Lower leg skin (tissue), 4 donors: ENCODE measurements around the gene NCKAP5. TPM values are rescaled to one million over a fixed set of nuclear protein-coding genes. Genes with fewer than 3 reads are reported as not detected.

ENCODE experiments used
- DNase-seq, 2 donors: peaks; one replicate each; pipeline ENCODE4 v3.0.0-alpha.2; 2019; ENCODE audit warnings: low spot score in 2 of 2
- H3K4me3 ChIP-seq: fragments of 200-600 bp; sonication (generic); 2 replicates; pipeline ENCODE4 v1.5.1; 2017; ENCODE audit warnings: mild to moderate bottlenecking, low read depth; ENCODE audit not compliant: poor library complexity, severe bottlenecking
- CTCF ChIP-seq, 3 donors: fragments of 450-650 bp; IDR thresholded peaks; one replicate each; pipeline ENCODE4 v1.5.1; 2016; ENCODE audit warnings: antibody characterized with exemption in 3 of 3, mild to moderate bottlenecking in 3 of 3, moderate library complexity in 2 of 3
- POLR2A ChIP-seq, 2 donors: fragments of 450-650 bp; IDR thresholded peaks; one replicate each; pipeline ENCODE4 v1.6.1; 2016 to 2017; ENCODE audit warnings: antibody characterized with exemption in 2 of 2, mild to moderate bottlenecking in 1 of 2, moderate library complexity in 1 of 2
- WGBS, 2 donors: methylation state at CpG; one replicate each; pipeline ENCODE4 v1.1.5; 2018; 5-methylcytosine and 5-hydroxymethylcytosine counted together
- intact Hi-C: fragments of 100-400 bp; cut with DNase I; formaldehyde crosslinking; loops from one replicate; pipeline ENCODE4 v1.15.0; 2023; ENCODE audit warnings: low total_unique reads
- total RNA-seq, 4 donors: library from RNA; depleted of rRNA; stranded (reverse); fragments of >200 nt; gene quantifications; one replicate each; pipeline ENCODE4 v1.1.0, GENCODE V29; 2016

NCKAP5 gene
- total RNA-seq, 4 donors from 2014 or later: 2.0 to 5.1 (median 3.6) TPM

GRCh38 chr2:133338224-133338623 lies 230.0 kb downstream of the NCKAP5 start:
- no peak for DNase-seq
- TF ChIP-seq CTCF (IDR thresholded peaks at IDR 0.05) (no peak), POLR2A (IDR thresholded peaks at IDR 0.05) (no peak)
- no peak overlapping the region for H3K4me3 ChIP-seq
- WGBS, 2 donors: 80 to 87% methylated on average over 1 of the region's 1 CpG
- intact Hi-C loops: no loop called here

- 77 to 82% methylated on average over 3 of the region's 3 CpGs for WGBS, 2 donors
- TF ChIP-seq CTCF (IDR thresholded peaks at IDR 0.05) (no peak), POLR2A (IDR thresholded peaks at IDR 0.05) (no peak)
Observed at GRCh38 chr2:133334923-133335322, 233.3 kb downstream of the NCKAP5 start.

GRCh38 chr2:133333181-133333580 lies 235.1 kb downstream of the NCKAP5 start:
- 80 to 86% methylated on average over 6 of the region's 6 CpGs for WGBS, 2 donors
- DNase-seq: no peak
- intact Hi-C loops: no loop called here
- no peak for TF ChIP-seq CTCF (IDR thresholded peaks at IDR 0.05)
- no peak for TF ChIP-seq POLR2A (IDR thresholded peaks at IDR 0.05)
- H3K4me3 ChIP-seq: no peak overlapping the region

More at GRCh38 chr2:133334923-133335322, 233.3 kb downstream of the NCKAP5 start:
- DNase-seq: no peak
- intact Hi-C loops: no loop called here
- H3K4me3 ChIP-seq: no peak overlapping the region

- WGBS, 2 donors: 68 to 85% methylated on average over 6 of the region's 6 CpGs
- DNase-seq: no peak
- intact Hi-C loops: no loop called here
- TF ChIP-seq CTCF (IDR thresholded peaks at IDR 0.05) (no peak), POLR2A (IDR thresholded peaks at IDR 0.05) (no peak)
- no peak overlapping the region for H3K4me3 ChIP-seq
Observed at GRCh38 chr2:133331436-133331835, 236.8 kb downstream of the NCKAP5 start.

GRCh38 chr2:133326652-133327397 lies 241.4 kb downstream of the NCKAP5 start:
- no peak for DNase-seq
- WGBS, 2 donors: 81 to 82% methylated on average over 7 of the region's 7 CpGs
- intact Hi-C loops: no loop called here
- TF ChIP-seq POLR2A (IDR thresholded peaks at IDR 0.05) (no peak), CTCF (IDR thresholded peaks at IDR 0.05) (no peak)
- H3K4me3 ChIP-seq: no peak overlapping the region

- H3K4me3 ChIP-seq: no peak overlapping the region
- DNase-seq: no peak
- TF ChIP-seq POLR2A (IDR thresholded peaks at IDR 0.05): no peak
- TF ChIP-seq CTCF (IDR thresholded peaks at IDR 0.05): no peak
- intact Hi-C loops: no loop called here
- 73 to 77% methylated on average over 4 of the region's 4 CpGs for WGBS, 2 donors
Observed at GRCh38 chr2:133324150-133324561, 244.1 kb downstream of the NCKAP5 start.
